Fibroblast of lung (primary cell): Measurements from ENCODE around the gene SH3GL1. TPM values are rescaled to one million over a fixed set of nuclear protein-coding genes. Genes with fewer than 3 reads are reported as not detected.

Experiments
- DNase-seq, 2 donors: peaks; one replicate each; pipeline versions ENCODE4 v3.0.0 to v3.0.0-alpha.2; 2010; ENCODE audit warnings: low read depth in 2 of 2
- H2AFZ ChIP-seq: 2 replicates; pipeline ENCODE4 v1.5.1; 2012; ENCODE audit warnings: low read length, control low read depth, inconsistent platforms
- H3K27ac ChIP-seq: 2 replicates; pipeline ENCODE4 v1.5.1; 2011; ENCODE audit warnings: low read length, control low read depth; ENCODE audit not compliant: insufficient read depth
- H3K27me3 ChIP-seq: 2 replicates; pipeline ENCODE4 v1.5.1; 2011; ENCODE audit warnings: mild to moderate bottlenecking, low read length; ENCODE audit not compliant: control insufficient read depth, insufficient read depth
- H3K36me3 ChIP-seq: 2 replicates; pipeline ENCODE4 v1.5.1; 2011; ENCODE audit warnings: low read length; ENCODE audit not compliant: control insufficient read depth, insufficient read depth
- H3K4me1 ChIP-seq: 2 replicates; pipeline ENCODE4 v1.5.1; 2011; ENCODE audit warnings: low read length; ENCODE audit not compliant: control insufficient read depth, insufficient read depth; ENCODE audit errors: extremely low read depth
- H3K4me2 ChIP-seq: 2 replicates; pipeline ENCODE4 v1.5.1; 2011; ENCODE audit warnings: low read length, control low read depth; ENCODE audit not compliant: insufficient read depth; ENCODE audit errors: extremely low read depth
- H3K4me3 ChIP-seq, 4 experiments: fragments of 200-600 bp in 1 of 4; sonication (generic) in 1 of 4; replicated peaks in 1 of 4; 2 replicates each; pipeline ENCODE4 v1.5.1; 2011 to 2016; ENCODE audit warnings: low read length in 4 of 4, low read depth in 3 of 4, mild to moderate bottlenecking in 3 of 4, control low read depth in 2 of 4, inconsistent platforms in 1 of 4, mixed read lengths in 1 of 4; ENCODE audit not compliant: insufficient read depth in 1 of 4; ENCODE audit errors: control extremely low read depth in 1 of 4
- H3K79me2 ChIP-seq: 2 replicates; pipeline ENCODE4 v1.5.1; 2012; ENCODE audit warnings: mild to moderate bottlenecking, low read length, inconsistent platforms; ENCODE audit not compliant: control insufficient read depth, insufficient read depth
- H3K9ac ChIP-seq: 2 replicates; pipeline ENCODE4 v1.5.1; 2011; ENCODE audit warnings: mild to moderate bottlenecking, low read length, control low read depth; ENCODE audit not compliant: insufficient read depth
- H3K9me3 ChIP-seq: 2 replicates; pipeline ENCODE4 v1.5.1; 2012; ENCODE audit warnings: low read depth, low read length; ENCODE audit not compliant: control insufficient read depth, insufficient read depth
- H4K20me1 ChIP-seq: 2 replicates; pipeline ENCODE4 v1.5.1; 2011; ENCODE audit warnings: low read length; ENCODE audit not compliant: control insufficient read depth, insufficient read depth; ENCODE audit errors: extremely low read depth
- CTCF ChIP-seq, 2 donors: IDR thresholded peaks in 1 of 2; conservative IDR thresholded peaks in 1 of 2; 1 replicate in 1 of 2; 2 replicates in 1 of 2; pipeline ENCODE4 v1.5.1; 2011 to 2012; ENCODE audit warnings: low read length in 2 of 2, control low read depth in 1 of 2, inconsistent platforms in 1 of 2, low read depth in 1 of 2, mild to moderate bottlenecking in 1 of 2
- EZH2 ChIP-seq: IDR thresholded peaks from 2 replicates; pipeline ENCODE4 v1.5.1; 2012; ENCODE audit warnings: low read length, control low read depth, mild to moderate bottlenecking; ENCODE audit errors: missing control alignments
- polyA plus RNA-seq, 2 donors: library from polyadenylated mRNA; depleted of rRNA in 1 of 2; stranded (reverse) in 1 of 2; unstranded in 1 of 2; fragments of >200 nt; gene quantifications; 2 replicates each; pipeline ENCODE4 v1.2.1, GENCODE V29; 2011 to 2012; ENCODE audit warnings: missing spikeins in 1 of 2
- total RNA-seq: library from RNA; depleted of rRNA; stranded (reverse); fragments of >200 nt; gene quantifications from 2 replicates; pipeline ENCODE4 v1.2.1, GENCODE V29; 2014

Gene SH3GL1
- total and polyA plus RNA-seq, 2 donors (not counting 1 experiment from before 2014, with no cell fraction given), result 23.9 to 44.9 TPM

- Histone ChIP-seq H3K4me2 (peak overlapping the region; percentile 0), H3K4me1 (peaks cover 49% of the 10 kb centered on the region), H4K20me1 (no peaks in the 10 kb centered on the region)
Measured at GRCh38 chr19:4376028-4376670, 24.2 kb downstream of the SH3GL1 start.

GRCh38 chr19:4375164-4376027 lies 25.0 kb downstream of the SH3GL1 start:
- Histone ChIP-seq H3K4me1 (peaks cover 49% of the 10 kb centered on the region), H3K79me2 (peaks cover 82% of the 10 kb centered on the region), H3K36me3 (peaks cover 10% of the 10 kb centered on the region), H3K4me2 (no peak overlapping the region), H4K20me1 (no peaks in the 10 kb centered on the region), H3K9me3 (no peaks in the 10 kb centered on the region), H2AFZ (no peak overlapping the region), H3K4me3 (no peak overlapping the region), H3K27me3 (no peaks in the 10 kb centered on the region), H3K27ac (peak overlapping the region; percentile 77), H3K9ac (peak overlapping the region; percentile 59)
- peak; percentile 76 to 85 for DNase-seq
- peak; percentile 35 to 63 for TF ChIP-seq CTCF (conservative IDR thresholded peaks at IDR 0.05 in 1 of 2, IDR thresholded peaks at IDR 0.05 in 1 of 2; ENCODE audit: low read depth in 1 of 2, low read length in 2 of 2)
- TF ChIP-seq EZH2, result no peak

More at GRCh38 chr19:4376028-4376670, 24.2 kb downstream of the SH3GL1 start:
- H3K36me3 ChIP-seq, result peaks cover 10% of the 10 kb centered on the region
- no peaks in the 10 kb centered on the region for H3K27me3 ChIP-seq
- no peak overlapping the region for H3K9ac ChIP-seq
- peak overlapping the region; percentile 42 for H3K27ac ChIP-seq
- no peak overlapping the region for H3K4me3 ChIP-seq
- H3K9me3 ChIP-seq, result no peaks in the 10 kb centered on the region
- H3K79me2 ChIP-seq, result peaks cover 80% of the 10 kb centered on the region
- no peak overlapping the region for H2AFZ ChIP-seq
- no peak for TF ChIP-seq CTCF (conservative IDR thresholded peaks at IDR 0.05 in 1 of 2, IDR thresholded peaks at IDR 0.05 in 1 of 2; ENCODE audit: low read depth in 1 of 2, low read length in 2 of 2)
- TF ChIP-seq EZH2, result no peak
- no peak for DNase-seq

- peaks cover 82% of the 10 kb centered on the region for H3K79me2 ChIP-seq
- H3K4me2 ChIP-seq, result peak overlapping the region; percentile 64
- peak overlapping the region; percentile 77 for H3K27ac ChIP-seq
- DNase-seq, result peak; percentile 86 to 95
- H3K27me3 ChIP-seq, result no peaks in the 10 kb centered on the region
- H3K4me1 ChIP-seq, result peaks cover 50% of the 10 kb centered on the region
- H3K36me3 ChIP-seq, result peaks cover 10% of the 10 kb centered on the region
- H3K4me3 ChIP-seq, result no peak overlapping the region
- TF ChIP-seq EZH2 (no peak), CTCF (conservative IDR thresholded peaks at IDR 0.05 in 1 of 2, IDR thresholded peaks at IDR 0.05 in 1 of 2; ENCODE audit: low read depth in 1 of 2, low read length in 2 of 2) (peak; percentile 6 to 13)
- no peak overlapping the region for H2AFZ ChIP-seq
- no peaks in the 10 kb centered on the region for H4K20me1 ChIP-seq
- no peaks in the 10 kb centered on the region for H3K9me3 ChIP-seq
- peak overlapping the region; percentile 69 for H3K9ac ChIP-seq
Measured at GRCh38 chr19:4374498-4375163, 25.7 kb downstream of the SH3GL1 start.
